Left ventricle myocardium inferior (tissue), 1 donor: ENCODE data around the gene TRIAP1. TPM values are rescaled to one million over a fixed set of nuclear protein-coding genes. Genes with fewer than 3 reads are reported as not detected.

Experiments
- DNase-seq: peaks from one replicate; pipeline ENCODE4 v3.0.0-alpha.2; 2020
- H3K27ac ChIP-seq: fragments of 200-600 bp; replicated peaks from 2 replicates; pipeline ENCODE4 v1.8.0; 2021
- H3K27me3 ChIP-seq: fragments of 200-600 bp; 2 replicates; pipeline ENCODE4 v1.8.0; 2021; ENCODE audit warnings: low read depth
- H3K36me3 ChIP-seq: fragments of 200-600 bp; 2 replicates; pipeline ENCODE4 v1.8.0; 2021
- H3K4me1 ChIP-seq: fragments of 200-600 bp; 2 replicates; pipeline ENCODE4 v1.8.0; 2021
- H3K4me3 ChIP-seq: fragments of 200-600 bp; 2 replicates; pipeline ENCODE4 v1.8.0; 2021; ENCODE audit warnings: mild to moderate bottlenecking, moderate library complexity
- H3K9me3 ChIP-seq: fragments of 200-600 bp; replicated peaks from 2 replicates; pipeline ENCODE4 v1.8.0; 2021
- CTCF ChIP-seq: fragments of 200-600 bp; IDR thresholded peaks from 2 replicates; pipeline ENCODE4 v1.8.0; 2021; ENCODE audit warnings: antibody characterized with exemption, mild to moderate bottlenecking, borderline replicate concordance
- intact Hi-C: fragments of 100-400 bp; cut with micrococcal nuclease; formaldehyde crosslinking; loops from one replicate; pipeline ENCODE4 v1.11.0; 2022
- total RNA-seq: library from RNA; stranded (reverse); fragmentation: NEBNext Ultra II Directional; extraction: Animal tissue kit (Norgen Biotek cat#: 25700); gene quantifications from one replicate; pipeline ENCODE4 v1.2.1, GENCODE V29; 2021
- donor health status: DM: no; HTN: yes; CAD: no; lungs with severe emphysema.

Gene TRIAP1
- total RNA-seq, 1 donor from 2014 or later: 17.9 TPM

GRCh38 chr12:120444676-120445075 is 1.5 kb downstream of the TRIAP1 start:
- peaks cover 53% of the 10 kb centered on the region for H3K4me1 ChIP-seq
- TF ChIP-seq CTCF: no peak
- no peaks in the 10 kb centered on the region for H3K9me3 ChIP-seq
- H3K4me3 ChIP-seq: no peak overlapping the region
- no peaks in the 10 kb centered on the region for H3K27me3 ChIP-seq
- peak overlapping the region; percentile 17 for H3K27ac ChIP-seq
- intact Hi-C loops: no loop called here
- no peak for DNase-seq
- peaks cover 52% of the 10 kb centered on the region for H3K36me3 ChIP-seq

- Histone ChIP-seq H3K4me3 (peak overlapping the region; percentile 94), H3K27ac (peak overlapping the region; percentile 95), H3K27me3 (no peaks in the 10 kb centered on the region), H3K36me3 (peaks cover 48% of the 10 kb centered on the region), H3K9me3 (no peaks in the 10 kb centered on the region), H3K4me1 (peaks cover 39% of the 10 kb centered on the region)
- peak; percentile 73 for TF ChIP-seq CTCF
- DNase-seq: peak; percentile 29
- intact Hi-C loops: loop anchor here (10.0 kb wide), 1 partner anchor 85 kb away; no protein-coding TSS in a partner anchor
These were observed 6.4 kb downstream of the TRIAP1 start for GRCh38 chr12:120439646-120440247.

GRCh38 chr12:120438495-120439198 is 7.5 kb downstream of the TRIAP1 start:
- Histone ChIP-seq H3K9me3 (no peaks in the 10 kb centered on the region), H3K4me3 (peak overlapping the region; percentile 94), H3K36me3 (peaks cover 37% of the 10 kb centered on the region), H3K27ac (peak overlapping the region; percentile 95), H3K27me3 (peaks cover 5% of the 10 kb centered on the region), H3K4me1 (peaks cover 36% of the 10 kb centered on the region)
- no peak for TF ChIP-seq CTCF
- DNase-seq: no peak
- intact Hi-C loops: loop anchor here (10.0 kb wide), 1 partner anchor 84 kb away; no protein-coding TSS in a partner anchor

GRCh38 chr12:120437735-120438494 is 8.3 kb downstream of the TRIAP1 start, which contains the start of gene COX6A1:
Gene COX6A1, plus strand, starts transcription at chr12:120438113. Its CDS starts 14 bp downstream, at chr12:120438127.
- peaks cover 6% of the 10 kb centered on the region for H3K27me3 ChIP-seq
- peaks cover 36% of the 10 kb centered on the region for H3K4me1 ChIP-seq
- intact Hi-C loops: loop anchor here (10.0 kb wide), 1 partner anchor 83 kb away; no protein-coding TSS in a partner anchor
- H3K9me3 ChIP-seq: no peaks in the 10 kb centered on the region
- H3K4me3 ChIP-seq: peak within 1 kb of the TSS; percentile 94
- peaks cover 29% of the 10 kb centered on the region for H3K36me3 ChIP-seq
- H3K27ac ChIP-seq: peak within 1 kb of the TSS; percentile 95
- no peak for TF ChIP-seq CTCF
- DNase-seq: peak; percentile 95

- Histone ChIP-seq H3K4me3 (no peak overlapping the region), H3K27me3 (peaks cover 21% of the 10 kb centered on the region), H3K4me1 (peaks cover 4% of the 10 kb centered on the region), H3K9me3 (no peaks in the 10 kb centered on the region), H3K27ac (no peak overlapping the region), H3K36me3 (no peaks in the 10 kb centered on the region)
- intact Hi-C loops: loop anchor here (10.0 kb wide), 1 partner anchor 78 kb away; no protein-coding TSS in a partner anchor
- no peak for TF ChIP-seq CTCF
- no peak for DNase-seq
These were observed 13.2 kb downstream of the TRIAP1 start for GRCh38 chr12:120432772-120433525.
